ENCODE measurements around the gene HNRNPAB. TPM values are rescaled to one million over a fixed set of nuclear protein-coding genes. Genes with fewer than 3 reads are reported as not detected.
"Not testable (repeated sequence)": the region's sequence is repeated elsewhere in the genome, so short reads cannot be mapped to it uniquely, and the experiment has no call there.

Gene HNRNPAB
- total RNA-seq, 1 donor from 2014 or later = 466 TPM

- TF ChIP-seq, protein P1, sequence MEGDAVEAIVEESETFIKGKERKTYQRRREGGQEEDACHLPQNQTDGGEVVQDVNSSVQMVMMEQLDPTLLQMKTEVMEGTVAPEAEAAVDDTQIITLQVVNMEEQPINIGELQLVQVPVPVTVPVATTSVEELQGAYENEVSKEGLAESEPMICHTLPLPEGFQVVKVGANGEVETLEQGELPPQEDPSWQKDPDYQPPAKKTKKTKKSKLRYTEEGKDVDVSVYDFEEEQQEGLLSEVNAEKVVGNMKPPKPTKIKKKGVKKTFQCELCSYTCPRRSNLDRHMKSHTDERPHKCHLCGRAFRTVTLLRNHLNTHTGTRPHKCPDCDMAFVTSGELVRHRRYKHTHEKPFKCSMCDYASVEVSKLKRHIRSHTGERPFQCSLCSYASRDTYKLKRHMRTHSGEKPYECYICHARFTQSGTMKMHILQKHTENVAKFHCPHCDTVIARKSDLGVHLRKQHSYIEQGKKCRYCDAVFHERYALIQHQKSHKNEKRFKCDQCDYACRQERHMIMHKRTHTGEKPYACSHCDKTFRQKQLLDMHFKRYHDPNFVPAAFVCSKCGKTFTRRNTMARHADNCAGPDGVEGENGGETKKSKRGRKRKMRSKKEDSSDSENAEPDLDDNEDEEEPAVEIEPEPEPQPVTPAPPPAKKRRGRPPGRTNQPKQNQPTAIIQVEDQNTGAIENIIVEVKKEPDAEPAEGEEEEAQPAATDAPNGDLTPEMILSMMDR (conservative IDR thresholded peaks at IDR 0.05) = no peak
- Mint-ChIP-seq H3K9me3 (no peaks in the 10 kb centered on the region), H3K4me3 (no peak overlapping the region), H3K27ac (ENCODE audit: unreplicated experiment) (no peak overlapping the region), H3K4me1 (peaks cover 10% of the 10 kb centered on the region), H3K27me3 (ENCODE audit: low read depth) (peaks cover 7% of the 10 kb centered on the region), H3K36me3 (ENCODE audit: low read depth) (no peaks in the 10 kb centered on the region)
- DNase-seq (ENCODE audit: low read depth, low spot score) = no peak
Measured at GRCh38 chr5:178238711-178239592, 34.6 kb downstream of the HNRNPAB start.

DNA sequence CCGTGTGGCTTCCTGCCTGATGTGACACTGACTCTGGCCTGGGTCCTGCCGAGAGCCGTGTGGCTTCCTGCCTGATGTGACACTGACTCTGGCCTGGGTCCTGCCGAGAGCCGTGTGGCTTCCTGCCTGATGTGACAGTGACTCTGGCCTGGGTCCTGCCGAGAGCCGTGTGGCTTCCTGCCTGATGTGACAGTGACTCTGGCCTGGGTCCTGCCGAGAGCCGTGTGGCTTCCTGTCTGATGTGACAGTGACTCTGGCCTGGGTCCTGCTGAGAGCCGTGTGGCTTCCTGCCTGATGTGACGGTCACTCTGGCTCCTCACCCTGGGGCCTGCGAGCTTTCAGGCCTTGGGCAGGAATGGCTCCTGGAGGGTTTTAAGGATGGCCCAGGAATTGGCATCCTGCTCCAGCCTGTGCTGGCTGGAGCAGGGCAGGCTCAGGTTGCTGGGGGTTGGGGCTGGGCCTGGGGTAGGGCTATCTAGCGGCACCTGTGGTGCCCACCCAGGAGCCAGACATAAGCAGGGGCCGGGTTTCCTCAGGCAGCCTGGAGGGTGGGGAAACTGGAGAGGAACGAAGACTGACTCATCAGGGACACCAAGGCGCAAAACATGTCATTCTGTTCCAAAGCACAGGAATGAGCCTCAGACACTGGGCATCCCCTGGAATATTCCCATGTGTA is 35.4 kb downstream of the HNRNPAB start:
- DNase-seq (ENCODE audit: low read depth, low spot score) = not testable (repeated sequence)

GRCh38 chr5:178240341-178240741 is 36.0 kb downstream of the HNRNPAB start:
- Mint-ChIP-seq H3K4me3 (no peak overlapping the region), H3K27me3 (ENCODE audit: low read depth) (peaks cover 3% of the 10 kb centered on the region), H3K9me3 (no peaks in the 10 kb centered on the region), H3K4me1 (peaks cover 4% of the 10 kb centered on the region), H3K27ac (ENCODE audit: unreplicated experiment) (no peak overlapping the region), H3K36me3 (ENCODE audit: low read depth) (no peaks in the 10 kb centered on the region)
- TF ChIP-seq, protein P1 (conservative IDR thresholded peaks at IDR 0.05) = no peak
- DNase-seq (ENCODE audit: low read depth, low spot score) = no peak

More for the DNA sequence above, 35.4 kb downstream of the HNRNPAB start:
- H3K4me1 Mint-ChIP-seq; H3K27me3 Mint-ChIP-seq (ENCODE audit: low read depth); H3K9me3 Mint-ChIP-seq; H3K36me3 Mint-ChIP-seq (ENCODE audit: low read depth); H3K27ac Mint-ChIP-seq (ENCODE audit: unreplicated experiment); H3K4me3 Mint-ChIP-seq: not testable (repeated sequence)

- no peak overlapping the region for H3K27ac Mint-ChIP-seq (ENCODE audit: unreplicated experiment)
- peaks cover 3% of the 10 kb centered on the region for H3K27me3 Mint-ChIP-seq (ENCODE audit: low read depth)
- H3K4me3 Mint-ChIP-seq = no peak overlapping the region
- no peak for DNase-seq (ENCODE audit: low read depth, low spot score)
- H3K4me1 Mint-ChIP-seq = peaks cover 4% of the 10 kb centered on the region
- H3K9me3 Mint-ChIP-seq = no peaks in the 10 kb centered on the region
- no peaks in the 10 kb centered on the region for H3K36me3 Mint-ChIP-seq (ENCODE audit: low read depth)
- TF ChIP-seq, protein P1 (conservative IDR thresholded peaks at IDR 0.05) = no peak
Measured at GRCh38 chr5:178240766-178241165, 36.4 kb downstream of the HNRNPAB start.

DNA sequence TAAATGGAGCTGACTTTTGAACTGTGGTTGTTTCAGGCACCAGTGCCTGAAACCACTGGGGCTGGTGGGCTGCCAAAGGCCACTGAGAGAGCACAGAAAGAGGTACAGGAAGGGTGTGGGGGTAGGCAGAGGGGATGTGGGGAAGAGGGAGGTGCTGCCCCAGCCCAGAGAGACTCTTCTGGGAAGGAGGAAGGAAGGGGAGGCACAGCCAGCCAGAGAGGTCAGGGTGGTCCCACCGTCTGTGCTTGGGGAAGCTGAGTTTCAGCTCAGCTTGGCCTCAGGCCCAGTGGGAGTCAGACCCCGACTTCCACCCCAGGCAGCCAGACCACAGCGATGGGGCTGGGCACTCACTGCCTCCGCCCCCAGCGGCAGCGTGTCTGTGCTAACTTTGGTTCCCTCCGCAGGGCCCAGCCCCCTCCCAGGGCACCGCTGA is 36.9 kb downstream of the HNRNPAB start:
- TF ChIP-seq, protein P1 (conservative IDR thresholded peaks at IDR 0.05) = no peak
- Mint-ChIP-seq H3K4me3 (no peak overlapping the region), H3K27ac (ENCODE audit: unreplicated experiment) (peak overlapping the region; percentile 67), H3K36me3 (ENCODE audit: low read depth) (no peaks in the 10 kb centered on the region), H3K4me1 (peaks cover 4% of the 10 kb centered on the region), H3K9me3 (no peaks in the 10 kb centered on the region), H3K27me3 (ENCODE audit: low read depth) (peaks cover 3% of the 10 kb centered on the region)
- no peak for DNase-seq (ENCODE audit: low read depth, low spot score)

All from neural crest cell (in vitro differentiated cells).